Mammary microvascular endothelial cell (primary cell): ENCODE data around the gene RNU6-8. TPM values are rescaled to one million over a fixed set of nuclear protein-coding genes. Genes with fewer than 3 reads are reported as not detected.

ENCODE experiments used
- total RNA-seq: library from RNA; depleted of rRNA; stranded (reverse); fragments of >200 nt; gene quantifications from 2 replicates; pipeline ENCODE4 v1.2.3, GENCODE V29; 2015

RNU6-8 gene
- total RNA-seq = not detected in 2 replicates

GRCh38 chr14:32202998-32203882 lies at the start of gene RNU6-8:
RNU6-8 (minus strand) TSS chr14:32203269.

GRCh38 chr14:32201816-32202490 lies 1.1 kb downstream of the RNU6-8 start, which contains the start of gene RNU6-7:
RNU6-7 (plus strand) TSS chr14:32202045.

Other genes with a start within 250 kb of the RNU6-8 start
- gene ARHGAP5, start 126.0 kb downstream of the RNU6-8 start, total RNA-seq = 21.9 and 32.8 TPM in 2 replicates
- not detected in 2 replicates for gene RNU6-7, start 1.2 kb downstream of the RNU6-8 start, total RNA-seq
- gene AKAP6, start 126.0 kb upstream of the RNU6-8 start, total RNA-seq = 0.10 and 0.13 TPM in 2 replicates